ENCODE measurements around the gene EXOC4.

- no peak for TF ChIP-seq GATA3 (IDR thresholded peaks at IDR 0.05; ENCODE audit: low read depth, low read length)
- no peak for TF ChIP-seq GATA2 (IDR thresholded peaks at IDR 0.05; ENCODE audit: low read depth, low read length)
Observed at GRCh38 chr7:133315332-133316040, 62.6 kb downstream of the EXOC4 start.

Data from SH-SY5Y (cell line).